Right lobe of liver (tissue), 6 donors: ENCODE measurements around the gene DOC2A. TPM values are rescaled to one million over a fixed set of nuclear protein-coding genes. Genes with fewer than 3 reads are reported as not detected.
A peak's percentile ranks its signal among the peaks of the same experiment; 100 is the strongest.

Source experiments
- ATAC-seq, 4 donors: fragments of 200-7000 bp; cut with Tn5 transposase; one replicate each; pipeline ENCODE4 v1.9.1; 2020; ENCODE audit warnings: mild to moderate bottlenecking in 4 of 4, moderate library complexity in 4 of 4
- DNase-seq, 3 donors: peaks; one replicate each; pipeline ENCODE4 v3.0.0-alpha.2; 2020
- H3K27ac ChIP-seq, 3 donors: fragments of 200-600 bp; one replicate each; pipeline ENCODE4 v1.8.0; 2022
- H3K27me3 ChIP-seq, 2 donors: fragments of 200-600 bp; one replicate each; pipeline ENCODE4 v1.8.0; 2022
- H3K36me3 ChIP-seq, 4 donors: fragments of 200-600 bp; sonication (generic) in 1 of 4; one replicate each; pipeline versions ENCODE4 v1.5.1 to v1.8.0; 2017 to 2022; ENCODE audit warnings: control low read depth in 1 of 4
- H3K4me1 ChIP-seq, 4 donors: fragments of 200-600 bp; sonication (generic) in 1 of 4; one replicate each; pipeline versions ENCODE4 v1.5.1 to v1.8.0; 2017 to 2022; ENCODE audit warnings: control low read depth in 1 of 4
- H3K4me3 ChIP-seq, 3 donors: fragments of 200-600 bp; one replicate each; pipeline ENCODE4 v1.8.0; 2022
- H3K9me3 ChIP-seq, 4 donors: fragments of 200-600 bp; sonication (generic) in 1 of 4; one replicate each; pipeline versions ENCODE4 v1.5.1 to v1.8.0; 2017 to 2022; ENCODE audit warnings: control low read depth in 1 of 4
- CTCF ChIP-seq, 4 donors: fragments of 200-600 bp in 3 of 4; fragments of 450-650 bp in 1 of 4; IDR thresholded peaks; one replicate each; pipeline versions ENCODE4 v1.5.1 to v1.8.0; 2016 to 2022; ENCODE audit warnings: antibody characterized with exemption in 4 of 4, mild to moderate bottlenecking in 2 of 4
- POLR2A ChIP-seq: fragments of 450-650 bp; IDR thresholded peaks from one replicate; pipeline ENCODE4 v1.6.1; 2017; ENCODE audit warnings: antibody characterized with exemption, mild to moderate bottlenecking
- WGBS: methylation state at CpG from one replicate; pipeline ENCODE4 v1.1.6; 2018; ENCODE audit warnings: low coverage, low lambda C conversion rate; ENCODE audit not compliant: insufficient coverage; ENCODE audit errors: missing lambda C conversion rate; 5-methylcytosine and 5-hydroxymethylcytosine counted together
- intact Hi-C, 2 donors: fragments of 100-400 bp; cut with DNase I; formaldehyde crosslinking; loops; one replicate each; pipeline versions ENCODE4 v1.11.2 to v1.14.1; 2022
- total RNA-seq, 6 experiments: library from RNA; depleted of rRNA in 2 of 6; stranded (reverse); fragments of >200 nt in 2 of 6; fragmentation: NEBNext Ultra II Directional in 3 of 6; extraction: Animal tissue kit (Norgen Biotek cat#: 25700) in 3 of 6; gene quantifications; one replicate each; pipeline versions ENCODE4 v1.1.0 to v1.2.4, GENCODE V29; 2016 to 2023
- donor health status: DM: no; HTN: yes; CAD: no.
- donor health status: DM: no; HTN: no; CAD: no.
- donor health status: DM: no; HTN: no; CAD: no.
- donor health status: DM: no; HTN: yes; CAD: no.
- donor health status: DM: no; HTN: yes; CAD: no.

Gene DOC2A
- total RNA-seq, 6 experiments from 2014 or later = 0.16 to 0.66 (median 0.33) TPM; not detected in 3

- DNase-seq (peak in 1 of 3 donors; percentile 46), ATAC-seq (no peak)
- peak overlapping the region in 1 of 3 donors; percentile 29 for H3K27ac ChIP-seq
- no peaks in the 10 kb centered on the region for H3K9me3 ChIP-seq
- intact Hi-C loops = no loop called here
- TF ChIP-seq CTCF (IDR thresholded peaks at IDR 0.05) = no peak
- no peak for TF ChIP-seq POLR2A
- peaks cover 5 to 40% (median 18%) of the 10 kb centered on the region in 4 donors for H3K36me3 ChIP-seq
- H3K4me1 ChIP-seq = peaks cover 0 to 22% (median 10%) of the 10 kb centered on the region in 4 donors
- peak overlapping the region in 1 of 3 donors; percentile 7 for H3K4me3 ChIP-seq
- H3K27me3 ChIP-seq = no peaks in the 10 kb centered on the region
- WGBS = 34% methylated on average over 5 of the region's 6 CpGs
Measured at GRCh38 chr16:29975811-29976511, 34.9 kb downstream of the DOC2A start.

GRCh38 chr16:29975134-29975538 is 35.7 kb downstream of the DOC2A start:
- ATAC-seq = no peak
- H3K4me3 ChIP-seq = peak overlapping the region; percentile 79 to 98 (median 95)
- peaks cover 5 to 32% (median 16%) of the 10 kb centered on the region in 4 donors for H3K36me3 ChIP-seq
- TF ChIP-seq POLR2A (no peak), CTCF (IDR thresholded peaks at IDR 0.05) (no peak)
- H3K27ac ChIP-seq = no peak overlapping the region
- 40% methylated on average over 4 of the region's 5 CpGs for WGBS
- DNase-seq = no peak
- intact Hi-C loops = no loop called here
- no peaks in the 10 kb centered on the region for H3K9me3 ChIP-seq
- peaks cover 0 to 22% (median 10%) of the 10 kb centered on the region in 4 donors for H3K4me1 ChIP-seq
- H3K27me3 ChIP-seq = no peaks in the 10 kb centered on the region

- peak overlapping the region; percentile 79 to 98 (median 95) for H3K4me3 ChIP-seq
- no peaks in the 10 kb centered on the region for H3K9me3 ChIP-seq
- intact Hi-C loops = no loop called here
- DNase-seq (peak in 2 of 3 donors; percentile 48 to 53), ATAC-seq (peak in 1 of 4 donors; percentile 18)
- 5% methylated on average over 11 of the region's 31 CpGs for WGBS
- H3K27me3 ChIP-seq = no peaks in the 10 kb centered on the region
- peak overlapping the region; percentile 56 to 87 (median 74) for H3K27ac ChIP-seq
- no peak for TF ChIP-seq CTCF (IDR thresholded peaks at IDR 0.05)
- TF ChIP-seq POLR2A = no peak
- peaks cover 0 to 22% (median 10%) of the 10 kb centered on the region in 4 donors for H3K4me1 ChIP-seq
- peaks cover 2 to 26% (median 13%) of the 10 kb centered on the region in 4 donors for H3K36me3 ChIP-seq
Measured at GRCh38 chr16:29974291-29975133, 36.3 kb downstream of the DOC2A start.

- DNase-seq (peak; percentile 99), ATAC-seq (peak; percentile 98 to 99 (median 98))
- no peaks in the 10 kb centered on the region for H3K9me3 ChIP-seq
- no peaks in the 10 kb centered on the region for H3K27me3 ChIP-seq
- H3K4me3 ChIP-seq = peak within 1 kb of the TSS; percentile 79 to 98 (median 95)
- H3K27ac ChIP-seq = peak within 1 kb of the TSS; percentile 56 to 87 (median 74)
- no peak for TF ChIP-seq CTCF (IDR thresholded peaks at IDR 0.05)
- peak; percentile 69 for TF ChIP-seq POLR2A
- under 1% methylated on average over 45 of the region's 75 CpGs for WGBS
- H3K4me1 ChIP-seq = peaks cover 0 to 22% (median 10%) of the 10 kb centered on the region in 4 donors
- H3K36me3 ChIP-seq = peaks cover 0 to 20% (median 6%) of the 10 kb centered on the region in 4 donors
- intact Hi-C loops = no loop called here
Measured at GRCh38 chr16:29973384-29974246, 37.2 kb downstream of the DOC2A start, which contains the start of gene TAOK2. TSS of gene TAOK2 (plus strand) at chr16:29973868. CDS start at chr16:29977773, 3,905 bp downstream.
